PC-3 (cell line): ENCODE measurements around the gene UCHL5. TPM values are rescaled to one million over a fixed set of nuclear protein-coding genes. Genes with fewer than 3 reads are reported as not detected.

ENCODE experiments used
- ATAC-seq: fragments of 200-7000 bp; cut with Tn5 transposase; 2 replicates; pipeline ENCODE4 v1.9.1; 2020; ENCODE audit warnings: mild to moderate bottlenecking, moderate library complexity
- BruUV-seq: library from RNA; stranded (reverse); fragments of 400-500 nt; replicated peaks from 2 replicates; lab custom pipeline; 2021; lab: Mats Ljungman, UMichigan
- CTCF ChIA-PET: fragments of 300-600 bp; sonication (Branson Sonifier 250); formaldehyde crosslinking; loops from one replicate; lab custom pipeline; 2022; ENCODE audit warnings: antibody characterized with exemption; lab: Charles Lee
- POLR2A ChIA-PET: fragments of 300-600 bp; sonication (Branson Sonifier 250); formaldehyde crosslinking; loops from one replicate; lab custom pipeline; 2022; ENCODE audit warnings: antibody characterized with exemption; ENCODE audit not compliant: unreplicated experiment; lab: Charles Lee
- DNase-seq: peaks from one replicate; pipeline ENCODE4 v3.0.0-alpha.2; 2015
- H2AFZ ChIP-seq: fragments of 300-600 bp; sonication (generic); 2 replicates; pipeline ENCODE4 v1.6.0; 2016; ENCODE audit warnings: antibody characterized with exemption, low read length
- H3F3A ChIP-seq: fragments of 300-600 bp; sonication (generic); one replicate; pipeline ENCODE4 v1.6.0; 2017; ENCODE audit warnings: antibody characterized with exemption, low read length, control low read depth, mild to moderate bottlenecking; ENCODE audit not compliant: unreplicated experiment
- H3K27ac ChIP-seq: fragments of 300-600 bp; sonication (generic); 2 replicates; pipeline ENCODE4 v1.5.1; 2016; ENCODE audit warnings: mild to moderate bottlenecking, low read length
- H3K27me3 ChIP-seq: fragments of 300-600 bp; sonication (generic); 2 replicates; pipeline ENCODE4 v1.6.1; 2016; ENCODE audit warnings: low read length, mixed read lengths
- H3K36me3 ChIP-seq: fragments of 300-600 bp; sonication (generic); 2 replicates; pipeline ENCODE4 v1.6.1; 2016; ENCODE audit warnings: low read depth, mixed run types, low read length, mixed read lengths
- H3K4me1 ChIP-seq: fragments of 300-600 bp; sonication (generic); 2 replicates; pipeline ENCODE4 v1.5.1; 2016; ENCODE audit warnings: low read length; ENCODE audit not compliant: insufficient read depth
- H3K4me2 ChIP-seq: fragments of 300-600 bp; sonication (generic); 2 replicates; pipeline ENCODE4 v1.6.0; 2016; ENCODE audit warnings: low read length
- H3K4me3 ChIP-seq: fragments of 300-600 bp; sonication (generic); 2 replicates; pipeline ENCODE4 v1.5.1; 2016; ENCODE audit warnings: mild to moderate bottlenecking, low read length, mixed read lengths
- H3K79me2 ChIP-seq: fragments of 300-600 bp; sonication (generic); 2 replicates; pipeline ENCODE4 v1.6.1; 2017; ENCODE audit warnings: low read length, mixed read lengths
- H3K9ac ChIP-seq: fragments of 300-600 bp; sonication (generic); 2 replicates; pipeline ENCODE4 v1.6.0; 2016; ENCODE audit warnings: mild to moderate bottlenecking, low read length
- H3K9me2 ChIP-seq: fragments of 300-600 bp; sonication (generic); replicated peaks from 2 replicates; pipeline ENCODE4 v1.6.1; 2016; ENCODE audit warnings: mixed run types, low read length, mixed read lengths
- H3K9me3 ChIP-seq: fragments of 300-600 bp; sonication (generic); 2 replicates; pipeline ENCODE4 v1.6.1; 2016; ENCODE audit warnings: low read length, mixed read lengths
- H4K20me1 ChIP-seq: fragments of 300-600 bp; sonication (generic); 2 replicates; pipeline ENCODE4 v1.6.1; 2016; ENCODE audit warnings: low read length, mixed read lengths
- CTCF ChIP-seq: fragments of 300-600 bp; sonication (generic); conservative IDR thresholded peaks from 2 replicates; pipeline ENCODE4 v1.5.1; 2017; ENCODE audit warnings: antibody characterized with exemption, low read depth, mild to moderate bottlenecking, low read length
- EZH2 ChIP-seq: fragments of 300-600 bp; sonication (generic); IDR thresholded peaks from one replicate; pipeline ENCODE4 v1.6.1; 2017; ENCODE audit warnings: antibody characterized with exemption, mild to moderate bottlenecking, low read length; ENCODE audit not compliant: unreplicated experiment
- EZH2phosphoT487 ChIP-seq: fragments of 300-600 bp; sonication (generic); IDR thresholded peaks from 2 replicates; pipeline ENCODE4 v1.6.1; 2018; ENCODE audit warnings: mild to moderate bottlenecking, antibody characterized with exemption, low read length, borderline replicate concordance
- intact Hi-C: fragments of 100-400 bp; cut with micrococcal nuclease; formaldehyde crosslinking; loops from 2 replicates; pipeline ENCODE4 v1.9.0; 2023
- total RNA-seq: library from RNA; depleted of rRNA; stranded (reverse); fragments of >200 nt; gene quantifications from 2 replicates; pipeline ENCODE4 v1.2.3, GENCODE V29; 2014

UCHL5 gene
- total RNA-seq, 1 experiment from 2014 or later = 31.3 TPM

GRCh38 chr1:193083365-193084088, 24.4 kb upstream of the UCHL5 start:
- Histone ChIP-seq H3K9ac (no peak overlapping the region), H4K20me1 (no peaks in the 10 kb centered on the region), H3K27ac (no peak overlapping the region), H3K9me3 (no peaks in the 10 kb centered on the region), H3K36me3 (peaks cover 21% of the 10 kb centered on the region), H3K4me2 (no peak overlapping the region), H3F3A (no peaks in the 10 kb centered on the region), H3K27me3 (no peaks in the 10 kb centered on the region), H3K9me2 (no peaks in the 10 kb centered on the region), H3K4me1 (no peaks in the 10 kb centered on the region), H3K79me2 (no peaks in the 10 kb centered on the region), H3K4me3 (no peak overlapping the region), H2AFZ (no peak overlapping the region)
- DNase-seq = no peak
- ChIA-PET POLR2A (no interaction called here), CTCF (no interaction called here)
- intact Hi-C loops = no loop called here
- no TSS peak for BruUV-seq
- TF ChIP-seq EZH2 = no peak
- no peak for TF ChIP-seq EZH2phosphoT487
- TF ChIP-seq CTCF = no peak
- ATAC-seq = no peak

- H2AFZ ChIP-seq = no peak overlapping the region
- no peak for DNase-seq
- H3K4me1 ChIP-seq = no peaks in the 10 kb centered on the region
- no peaks in the 10 kb centered on the region for H3K27me3 ChIP-seq
- BruUV-seq = no TSS peak
- H3K79me2 ChIP-seq = no peaks in the 10 kb centered on the region
- H3K9ac ChIP-seq = no peak overlapping the region
- intact Hi-C loops = no loop called here
- no peak overlapping the region for H3K4me2 ChIP-seq
- H3K9me3 ChIP-seq = no peaks in the 10 kb centered on the region
- TF ChIP-seq EZH2 = no peak
- TF ChIP-seq CTCF = no peak
- TF ChIP-seq EZH2phosphoT487 = no peak
- no peaks in the 10 kb centered on the region for H3K9me2 ChIP-seq
- H4K20me1 ChIP-seq = no peaks in the 10 kb centered on the region
- no peaks in the 10 kb centered on the region for H3F3A ChIP-seq
- CTCF ChIA-PET = no interaction called here
- no peak overlapping the region for H3K27ac ChIP-seq
- POLR2A ChIA-PET = interaction anchor here (0.8 kb wide), 1 partner anchor 21 kb away, joined by 4 read pairs; no protein-coding TSS in a partner anchor
- H3K36me3 ChIP-seq = peaks cover 27% of the 10 kb centered on the region
- no peak for ATAC-seq
- H3K4me3 ChIP-seq = no peak overlapping the region
These were observed 20.0 kb upstream of the UCHL5 start for GRCh38 chr1:193079187-193079586.

- no peak for TF ChIP-seq CTCF
- no peak for TF ChIP-seq EZH2phosphoT487
- no peak for TF ChIP-seq EZH2
- H3K9me2 ChIP-seq = no peaks in the 10 kb centered on the region
- CTCF ChIA-PET = no interaction called here
- ATAC-seq = no peak
- no peak overlapping the region for H3K4me3 ChIP-seq
- intact Hi-C loops = no loop called here
- BruUV-seq = no TSS peak
- no peaks in the 10 kb centered on the region for H4K20me1 ChIP-seq
- POLR2A ChIA-PET = no interaction called here
- H3K27ac ChIP-seq = no peak overlapping the region
- no peaks in the 10 kb centered on the region for H3F3A ChIP-seq
- no peak overlapping the region for H3K4me2 ChIP-seq
- no peak overlapping the region for H3K9ac ChIP-seq
- no peak for DNase-seq
- no peaks in the 10 kb centered on the region for H3K27me3 ChIP-seq
- H3K79me2 ChIP-seq = no peaks in the 10 kb centered on the region
- no peaks in the 10 kb centered on the region for H3K4me1 ChIP-seq
- peaks cover 21% of the 10 kb centered on the region for H3K36me3 ChIP-seq
- H3K9me3 ChIP-seq = no peaks in the 10 kb centered on the region
- H2AFZ ChIP-seq = no peak overlapping the region
These were observed 18.8 kb upstream of the UCHL5 start for GRCh38 chr1:193077991-193078390.
